ENCODE data around the gene CACNA1G. TPM values are rescaled to one million over a fixed set of nuclear protein-coding genes. Genes with fewer than 3 reads are reported as not detected.

Gene CACNA1G
- total RNA-seq, 1 donor from 2014 or later, result 0.03 TPM

DNA sequence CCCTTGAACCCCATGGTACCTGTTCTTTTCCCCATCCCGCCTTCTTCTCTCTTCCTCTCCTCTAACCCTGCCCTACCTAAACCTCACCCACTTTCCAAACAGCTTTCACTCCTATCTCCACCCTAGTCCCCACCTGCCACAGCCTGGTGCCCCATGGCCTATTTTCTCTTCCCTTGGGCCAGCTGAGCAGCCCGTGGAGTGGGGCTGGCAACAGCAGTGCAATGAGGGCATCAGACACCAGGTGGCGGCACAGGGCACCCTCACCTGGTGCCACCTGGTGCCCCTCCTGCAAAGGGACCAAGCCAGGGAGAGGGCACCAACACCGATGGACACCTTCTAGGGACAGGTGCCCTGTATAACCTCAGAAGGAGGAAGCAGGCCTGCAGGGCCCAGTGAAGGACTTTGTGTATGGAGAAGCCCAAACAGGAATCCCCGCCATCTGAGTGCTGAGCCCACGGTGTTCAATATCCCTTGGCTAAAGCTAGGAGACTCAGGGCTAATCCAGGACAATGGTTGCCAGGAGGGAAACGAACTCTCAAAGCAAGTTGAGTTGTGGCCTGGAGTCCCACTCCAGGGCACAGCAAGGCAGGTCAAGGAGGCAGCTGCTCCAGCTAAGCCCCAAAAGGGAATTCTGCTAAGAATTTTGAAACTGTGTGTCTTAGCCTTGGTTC lies 70.1 kb downstream of the CACNA1G start:
- DNase-seq (ENCODE audit: low read depth), result no peak

GRCh38 chr17:50631195-50631907 lies 70.8 kb downstream of the CACNA1G start:
- DNase-seq (ENCODE audit: low read depth), result no peak

DNA sequence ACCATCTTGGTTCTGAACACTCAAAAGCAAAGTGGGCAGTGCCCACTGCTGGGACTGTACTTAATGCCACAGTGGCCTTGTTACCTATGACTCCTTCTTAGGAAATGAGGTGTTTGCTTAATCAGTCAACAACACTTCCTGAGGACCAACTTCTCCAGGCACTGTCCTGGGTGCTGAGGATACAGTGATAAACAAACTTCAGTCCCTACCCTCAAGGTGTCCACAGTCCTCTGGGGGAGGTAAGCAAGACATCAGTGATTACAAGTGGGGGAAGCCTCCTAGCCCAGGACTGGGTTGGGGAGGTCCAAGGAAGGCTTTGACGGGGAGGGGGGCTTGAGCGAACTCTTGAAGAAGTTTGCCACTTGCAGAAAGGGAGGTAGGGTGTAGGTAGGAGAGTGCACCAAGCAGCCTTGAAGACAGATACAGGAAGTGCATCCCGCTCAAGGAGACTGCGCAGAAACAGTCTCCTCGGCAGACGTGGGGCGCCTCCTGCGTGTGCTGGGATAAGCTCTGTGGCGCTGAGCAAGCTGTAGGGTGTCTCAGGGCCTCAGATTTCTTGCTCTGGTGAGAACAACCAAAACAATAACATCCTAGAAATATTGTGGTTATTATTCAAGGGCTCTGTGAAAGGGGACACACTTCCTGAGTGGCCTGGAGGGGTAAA lies 71.5 kb downstream of the CACNA1G start:
- DNase-seq (ENCODE audit: low read depth), result no peak

- DNase-seq (ENCODE audit: low read depth), result no peak
Observed at GRCh38 chr17:50632637-50633036, 72.1 kb downstream of the CACNA1G start.

DNA sequence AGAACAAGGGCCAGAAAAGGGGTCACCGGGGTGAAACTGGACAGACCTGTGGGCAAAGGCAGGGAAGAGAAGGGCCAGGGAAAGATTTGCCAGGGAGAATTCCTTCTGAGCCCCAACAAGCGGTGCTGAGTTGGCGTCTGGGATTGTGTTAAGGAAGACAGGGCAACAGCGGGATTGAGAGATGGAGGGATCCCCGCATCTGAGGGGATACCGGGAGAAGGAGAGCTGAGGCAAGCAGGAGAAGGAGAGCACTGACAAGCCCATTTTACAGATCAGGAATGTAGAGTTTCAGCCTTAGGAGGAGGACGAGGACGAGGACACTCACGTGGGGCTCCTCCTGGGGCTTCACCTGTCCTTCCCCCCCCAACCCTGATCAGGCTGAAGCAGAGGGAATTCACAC lies 73.2 kb downstream of the CACNA1G start:
- no peak for DNase-seq (ENCODE audit: low read depth)

- DNase-seq (ENCODE audit: low read depth), result peak; percentile 31
Observed at GRCh38 chr17:50634224-50634914, 73.9 kb downstream of the CACNA1G start, which contains the start of gene ABCC3. Gene ABCC3 (plus strand): TSS chr17:50634881. CDS start chr17:50634937, 56 bp downstream.

DNA sequence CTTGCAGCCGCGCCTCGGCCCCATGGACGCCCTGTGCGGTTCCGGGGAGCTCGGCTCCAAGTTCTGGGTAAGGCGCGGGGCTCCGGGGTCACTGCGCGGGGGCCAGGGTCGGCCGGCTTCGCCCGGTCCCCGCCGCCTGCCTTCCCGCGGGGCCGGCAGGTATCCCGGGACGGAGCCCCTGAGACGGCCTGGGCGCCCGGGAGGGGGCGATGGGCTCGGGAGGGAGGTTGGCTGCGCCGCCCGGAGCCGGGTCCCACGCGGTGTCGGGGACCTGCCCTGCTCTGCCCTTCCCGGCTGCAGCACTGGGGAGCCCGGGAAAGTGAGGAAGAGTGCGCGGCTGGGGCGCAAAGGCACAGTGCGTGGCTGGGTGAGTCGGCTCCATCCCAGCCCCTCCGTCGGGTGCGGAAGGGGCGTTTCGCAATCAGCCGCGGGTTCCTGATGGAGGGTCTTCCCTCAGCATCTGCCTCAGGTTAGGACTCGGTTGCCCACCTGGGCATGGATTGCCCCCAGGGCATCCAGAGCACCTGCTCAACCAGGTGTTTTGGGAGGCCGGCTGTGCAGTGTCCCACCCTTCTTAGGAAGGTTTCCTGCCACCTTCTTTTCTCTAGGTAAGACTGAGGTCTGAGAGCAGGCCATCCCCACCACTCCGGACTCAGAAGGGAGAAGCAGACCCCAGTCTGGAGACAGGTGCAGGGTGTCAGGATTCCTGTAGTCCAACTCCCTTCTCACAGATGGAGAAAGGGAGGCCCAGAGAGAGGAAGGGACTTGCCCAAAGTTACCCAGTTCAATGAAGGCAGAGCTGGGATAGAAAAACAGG lies 74.6 kb downstream of the CACNA1G start:
- no peak for DNase-seq (ENCODE audit: low read depth)

DNA sequence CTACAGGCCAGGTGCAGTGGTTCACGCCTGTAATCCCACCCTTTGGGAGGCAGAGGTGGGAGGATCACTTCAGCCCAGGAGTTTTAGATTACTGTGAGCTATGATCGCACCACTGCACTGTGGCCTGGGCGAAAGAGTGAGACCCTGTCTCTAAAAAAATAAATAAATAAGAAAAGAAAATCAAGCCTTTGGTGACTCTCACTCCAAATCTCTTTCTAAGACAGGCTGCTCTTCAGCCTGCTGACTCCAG lies 75.1 kb downstream of the CACNA1G start:
- no peak for DNase-seq (ENCODE audit: low read depth)

- DNase-seq (ENCODE audit: low read depth), result no peak
Observed at GRCh38 chr17:50635982-50636803, 75.7 kb downstream of the CACNA1G start.

DNA sequence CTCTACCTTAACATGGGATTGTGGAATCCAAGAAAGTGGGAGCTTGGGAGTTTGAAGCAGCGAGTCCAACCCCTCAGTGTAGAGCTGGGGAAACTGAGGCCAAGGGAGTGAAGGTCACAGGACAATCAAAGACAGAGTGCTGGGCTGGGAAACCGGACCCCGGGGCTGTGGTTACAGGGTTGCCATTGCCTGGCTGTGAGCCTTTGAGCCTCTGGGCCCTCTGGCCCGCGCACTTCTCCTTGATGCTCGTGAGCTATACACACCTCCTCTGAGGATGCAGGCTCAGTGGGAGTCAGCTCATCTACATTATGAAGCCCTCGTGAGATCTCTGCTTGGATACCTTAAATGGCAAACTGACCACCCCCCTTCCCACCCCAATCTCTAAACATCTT lies 76.3 kb downstream of the CACNA1G start:
- no peak for DNase-seq (ENCODE audit: low read depth)

GRCh38 chr17:50637829-50638605 lies 77.5 kb downstream of the CACNA1G start:
- DNase-seq (ENCODE audit: low read depth), result no peak

GRCh38 chr17:50638606-50638965 lies 78.1 kb downstream of the CACNA1G start:
- no peak for DNase-seq (ENCODE audit: low read depth)

- DNase-seq (ENCODE audit: low read depth), result peak; percentile 96
Observed at GRCh38 chr17:50638966-50639713, 78.6 kb downstream of the CACNA1G start.

GRCh38 chr17:50640686-50641351 lies 80.3 kb downstream of the CACNA1G start:
- no peak for DNase-seq (ENCODE audit: low read depth)

DNA sequence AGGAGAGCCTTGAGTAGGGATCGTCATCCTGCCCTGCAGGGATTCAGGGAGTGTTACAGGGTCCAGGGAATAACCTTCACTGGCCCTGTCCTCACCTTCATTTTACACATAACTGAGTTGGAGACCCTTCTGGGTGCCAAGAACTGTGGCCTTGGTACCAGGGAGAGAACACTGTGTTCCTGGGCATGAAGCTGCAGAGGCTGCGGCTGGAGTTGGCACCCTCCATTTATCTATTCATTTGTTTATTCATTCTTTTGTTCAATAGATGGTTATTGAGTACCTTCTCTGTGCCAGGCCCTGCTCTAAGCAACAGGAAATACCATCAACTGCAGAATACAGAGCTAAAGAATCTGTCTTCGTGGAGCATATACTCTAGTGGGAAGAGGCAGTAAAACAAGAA lies 80.8 kb downstream of the CACNA1G start:
- DNase-seq (ENCODE audit: low read depth), result no peak

DNA sequence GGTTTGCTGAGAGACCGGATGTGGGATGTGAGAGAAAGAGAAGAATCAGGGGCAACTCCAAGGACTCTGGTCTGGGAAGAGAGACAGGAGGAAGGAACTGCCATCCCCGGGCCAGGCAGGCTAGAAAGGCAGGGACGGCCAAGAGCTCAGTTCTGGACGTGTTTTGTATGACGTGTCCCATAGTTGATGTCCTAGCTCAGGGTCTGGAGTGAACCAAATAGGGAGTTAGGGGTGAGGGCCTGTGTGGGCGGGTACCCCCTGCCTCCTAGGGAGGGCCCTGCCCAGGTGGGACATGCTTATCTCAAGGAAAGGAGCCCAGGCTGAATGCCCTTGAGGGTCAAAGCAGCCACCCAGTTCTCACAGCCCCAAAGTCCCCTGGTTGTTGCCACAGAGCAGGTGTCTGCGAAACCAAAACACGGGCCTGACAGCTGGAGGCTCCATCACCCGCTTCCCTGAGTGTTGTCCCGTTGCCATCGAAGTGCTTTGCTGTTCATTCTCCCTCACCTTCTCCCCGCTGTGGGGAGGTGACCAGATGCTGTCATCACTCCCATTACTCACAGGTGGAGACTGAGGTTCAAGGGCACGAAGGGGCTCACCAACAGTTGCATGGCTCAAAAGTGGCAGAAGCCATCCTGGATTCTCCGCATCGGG lies 81.7 kb downstream of the CACNA1G start:
- peak; percentile 33 for DNase-seq (ENCODE audit: low read depth)

- DNase-seq (ENCODE audit: low read depth), result no peak
Observed at GRCh38 chr17:50642722-50643656, 82.5 kb downstream of the CACNA1G start.

Measured in myocyte (in vitro differentiated cells).